ENCODE results near the gene ZNF227. TPM values are rescaled to one million over a fixed set of nuclear protein-coding genes. Genes with fewer than 3 reads are reported as not detected.
"Not testable (repeated sequence)": the region's sequence is repeated elsewhere in the genome, so short reads cannot be mapped to it uniquely, and the experiment has no call there.

Gene ZNF227
- total RNA-seq, 1 experiment from 2014 or later: 34.3 TPM

GRCh38 chr19:44196772-44197171 lies 15.6 kb upstream of the ZNF227 start:
- H3K36me3 ChIP-seq (ENCODE audit: insufficient read depth, low read length, poor library complexity, severe bottlenecking): no peaks in the 10 kb centered on the region
- intact Hi-C loops (cut with micrococcal nuclease; ENCODE audit: unreplicated experiment): no loop called here
- H3K4me1 ChIP-seq (ENCODE audit: insufficient read depth, low read length, poor library complexity, severe bottlenecking): no peaks in the 10 kb centered on the region
- peaks cover 8% of the 10 kb centered on the region for H3K27me3 ChIP-seq (replicated peaks; ENCODE audit: insufficient read depth, low read depth, low read length, poor library complexity)
- no peak for DNase-seq (ENCODE audit: low spot score)
- ChIA-PET CTCF (no interaction called here), POLR2A (ENCODE audit: low non-redundant PET) (no interaction called here)
- no peak overlapping the region for H3K27ac ChIP-seq (ENCODE audit: low read depth, low read length, poor library complexity, severe bottlenecking)
- TF ChIP-seq CTCF (conservative IDR thresholded peaks at IDR 0.05; ENCODE audit: low read depth, low read length) (no peak), EZH2 (IDR thresholded peaks at IDR 0.05; ENCODE audit: borderline replicate concordance, low read depth, low read length, poor library complexity, severe bottlenecking) (no peak)
- BruUV-seq (replicated peaks): no TSS peak
- H3K9me3 ChIP-seq (ENCODE audit: low read depth, low read length, poor library complexity, severe bottlenecking): peaks cover 6% of the 10 kb centered on the region
- no peak overlapping the region for H3K4me3 ChIP-seq (ENCODE audit: low read depth, low read length, poor library complexity, severe bottlenecking)

DNA sequence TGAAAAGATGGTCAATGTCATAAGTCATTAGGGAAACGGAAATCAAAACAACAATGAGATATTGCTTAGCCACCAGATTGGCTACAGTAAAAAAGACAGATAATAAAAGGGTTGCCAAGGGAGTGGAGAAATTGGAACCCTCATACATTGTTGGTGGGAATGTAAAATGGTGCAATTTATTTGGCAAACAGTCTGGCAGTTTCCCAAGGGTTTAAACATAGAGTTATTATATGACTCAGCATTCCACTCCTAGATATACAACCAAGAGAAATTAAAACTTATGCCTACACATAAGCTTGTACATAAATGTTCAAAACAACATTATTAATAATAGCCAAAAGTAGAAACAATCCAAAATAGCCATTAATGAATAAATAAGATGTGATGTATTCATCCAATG lies 9.9 kb upstream of the ZNF227 start:
- H3K27ac ChIP-seq (ENCODE audit: low read depth, low read length, poor library complexity, severe bottlenecking): no peak overlapping the region
- DNase-seq (ENCODE audit: low spot score): no peak
- POLR2A ChIA-PET (ENCODE audit: low non-redundant PET): no interaction called here
- peaks cover 10% of the 10 kb centered on the region for H3K9me3 ChIP-seq (ENCODE audit: low read depth, low read length, poor library complexity, severe bottlenecking)
- no peaks in the 10 kb centered on the region for H3K36me3 ChIP-seq (ENCODE audit: insufficient read depth, low read length, poor library complexity, severe bottlenecking)
- no peaks in the 10 kb centered on the region for H3K27me3 ChIP-seq (replicated peaks; ENCODE audit: insufficient read depth, low read depth, low read length, poor library complexity)
- intact Hi-C loops (cut with micrococcal nuclease; ENCODE audit: unreplicated experiment): no loop called here
- H3K4me3 ChIP-seq (ENCODE audit: low read depth, low read length, poor library complexity, severe bottlenecking): no peak overlapping the region
- no TSS peak for BruUV-seq (replicated peaks)
- TF ChIP-seq EZH2 (IDR thresholded peaks at IDR 0.05; ENCODE audit: borderline replicate concordance, low read depth, low read length, poor library complexity, severe bottlenecking) (no peak), CTCF (conservative IDR thresholded peaks at IDR 0.05; ENCODE audit: low read depth, low read length) (no peak)
- H3K4me1 ChIP-seq (ENCODE audit: insufficient read depth, low read length, poor library complexity, severe bottlenecking): no peaks in the 10 kb centered on the region
- CTCF ChIA-PET: no interaction called here

- no peak overlapping the region for H3K27ac ChIP-seq (ENCODE audit: low read depth, low read length, poor library complexity, severe bottlenecking)
- intact Hi-C loops (cut with micrococcal nuclease; ENCODE audit: unreplicated experiment): no loop called here
- no peaks in the 10 kb centered on the region for H3K4me1 ChIP-seq (ENCODE audit: insufficient read depth, low read length, poor library complexity, severe bottlenecking)
- H3K27me3 ChIP-seq (replicated peaks; ENCODE audit: insufficient read depth, low read depth, low read length, poor library complexity): no peaks in the 10 kb centered on the region
- H3K4me3 ChIP-seq (ENCODE audit: low read depth, low read length, poor library complexity, severe bottlenecking): no peak overlapping the region
- ChIA-PET CTCF (no interaction called here), POLR2A (ENCODE audit: low non-redundant PET) (no interaction called here)
- no peaks in the 10 kb centered on the region for H3K36me3 ChIP-seq (ENCODE audit: insufficient read depth, low read length, poor library complexity, severe bottlenecking)
- DNase-seq (ENCODE audit: low spot score): no peak
- peaks cover 10% of the 10 kb centered on the region for H3K9me3 ChIP-seq (ENCODE audit: low read depth, low read length, poor library complexity, severe bottlenecking)
- no peak for TF ChIP-seq EZH2 (IDR thresholded peaks at IDR 0.05; ENCODE audit: borderline replicate concordance, low read depth, low read length, poor library complexity, severe bottlenecking)
- no peak for TF ChIP-seq CTCF (conservative IDR thresholded peaks at IDR 0.05; ENCODE audit: low read depth, low read length)
- no TSS peak for BruUV-seq (replicated peaks)
These were observed 9.4 kb upstream of the ZNF227 start for GRCh38 chr19:44202974-44203373.

GRCh38 chr19:44203877-44204276 lies 8.5 kb upstream of the ZNF227 start:
- DNase-seq (ENCODE audit: low spot score); H3K4me1 ChIP-seq (ENCODE audit: insufficient read depth, low read length, poor library complexity, severe bottlenecking); intact Hi-C loops (cut with micrococcal nuclease; ENCODE audit: unreplicated experiment); H3K36me3 ChIP-seq (ENCODE audit: insufficient read depth, low read length, poor library complexity, severe bottlenecking); H3K4me3 ChIP-seq (ENCODE audit: low read depth, low read length, poor library complexity, severe bottlenecking); H3K27me3 ChIP-seq (replicated peaks; ENCODE audit: insufficient read depth, low read depth, low read length, poor library complexity); CTCF ChIA-PET; POLR2A ChIA-PET (ENCODE audit: low non-redundant PET); BruUV-seq (replicated peaks); H3K27ac ChIP-seq (ENCODE audit: low read depth, low read length, poor library complexity, severe bottlenecking): not testable (repeated sequence)
- peaks cover 10% of the 10 kb centered on the region for H3K9me3 ChIP-seq (ENCODE audit: low read depth, low read length, poor library complexity, severe bottlenecking)
